Gastrocnemius medialis (tissue), 4 donors: ENCODE measurements around the gene PPP2R1B. TPM values are rescaled to one million over a fixed set of nuclear protein-coding genes. Genes with fewer than 3 reads are reported as not detected.

Experiments used
- ATAC-seq, 2 donors: fragments of 150-250 bp; one replicate each; pipeline ENCODE4 v1.9.1; 2016
- DNase-seq, 2 donors: peaks; one replicate each; pipeline ENCODE4 v3.0.0-alpha.2; 2019
- H3K27ac ChIP-seq, 4 donors: fragments of 200-600 bp; sonication (generic); 1 replicate in 1 of 4; 2 replicates in 3 of 4; pipeline ENCODE4 v1.5.1; 2016 to 2018; ENCODE audit warnings: mild to moderate bottlenecking in 2 of 4, moderate library complexity in 1 of 4
- H3K27me3 ChIP-seq, 3 donors: fragments of 200-600 bp; sonication (generic) in 2 of 3; 1 replicate in 1 of 3; 2 replicates in 2 of 3; pipeline versions ENCODE4 v1.5.1 to v1.6.0; 2016 to 2019; ENCODE audit warnings: mild to moderate bottlenecking in 1 of 3, moderate library complexity in 1 of 3
- H3K36me3 ChIP-seq, 2 donors: fragments of 200-600 bp; sonication (generic) in 1 of 2; one replicate each; pipeline ENCODE4 v1.5.1; 2017 to 2018
- H3K4me1 ChIP-seq, 2 donors: fragments of 200-600 bp; sonication (generic) in 1 of 2; one replicate each; pipeline ENCODE4 v1.5.1; 2016 to 2017; ENCODE audit warnings: mild to moderate bottlenecking in 2 of 2
- H3K4me3 ChIP-seq, 4 donors: fragments of 200-600 bp; sonication (generic) in 3 of 4; 1 replicate in 1 of 4; 2 replicates in 3 of 4; pipeline ENCODE4 v1.5.1; 2016 to 2019; ENCODE audit warnings: mild to moderate bottlenecking in 2 of 4
- H3K9me3 ChIP-seq, 3 donors: fragments of 200-600 bp; sonication (generic) in 2 of 3; 1 replicate in 1 of 3; 2 replicates in 2 of 3; pipeline ENCODE4 v1.5.1; 2016 to 2019
- CTCF ChIP-seq, 5 experiments: fragments of 450-650 bp in 3 of 5; fragments of 200-600 bp in 2 of 5; sonication (generic) in 2 of 5; IDR thresholded peaks in 4 of 5; conservative IDR thresholded peaks in 1 of 5; 1 replicate in 4 of 5; 2 replicates in 1 of 5; pipeline ENCODE4 v1.5.1; 2016 to 2019; ENCODE audit warnings: antibody characterized with exemption in 5 of 5, mild to moderate bottlenecking in 3 of 5, moderate library complexity in 3 of 5
- POLR2A ChIP-seq, 2 donors: fragments of 450-650 bp; IDR thresholded peaks; one replicate each; pipeline ENCODE4 v1.6.1; 2017; ENCODE audit warnings: antibody characterized with exemption in 2 of 2, mild to moderate bottlenecking in 2 of 2, moderate library complexity in 2 of 2
- in situ Hi-C, 4 donors: fragments of 200-750 bp; cut with MboI; loops; one replicate each; pipeline versions ENCODE4 v1.15.0 to v1.8.0; 2017; ENCODE audit warnings: low sequenced_read_pairs in 4 of 4
- intact Hi-C: fragments of 100-400 bp; cut with DNase I; formaldehyde crosslinking; loops from one replicate; pipeline ENCODE4 v1.15.1; 2023; ENCODE audit warnings: low total_unique reads
- total RNA-seq, 4 donors: library from RNA; depleted of rRNA; stranded (reverse); fragments of >200 nt; gene quantifications; one replicate each; pipeline versions ENCODE4 v1.1.0 to v1.2.3, GENCODE V29; 2016

The PPP2R1B gene
- total RNA-seq, 4 donors from 2014 or later, result 7.3 to 16.0 (median 9.4) TPM

GRCh38 chr11:111795334-111795985, 29.3 kb upstream of the PPP2R1B start:
- in situ Hi-C loops, result no loop called here
- no peak overlapping the region for H3K27ac ChIP-seq
- no peaks in the 10 kb centered on the region for H3K9me3 ChIP-seq
- DNase-seq, result no peak
- H3K36me3 ChIP-seq, result no peaks in the 10 kb centered on the region
- H3K27me3 ChIP-seq, result no peaks in the 10 kb centered on the region
- intact Hi-C loops, result no loop called here
- no peak for TF ChIP-seq CTCF (IDR thresholded peaks at IDR 0.05 in 4 of 5, conservative IDR thresholded peaks at IDR 0.05 in 1 of 5)
- no peak for TF ChIP-seq POLR2A (IDR thresholded peaks at IDR 0.05)
- H3K4me1 ChIP-seq, result peaks cover 8 to 9% of the 10 kb centered on the region in 2 donors
- ATAC-seq, result no peak
- no peak overlapping the region for H3K4me3 ChIP-seq

- H3K36me3 ChIP-seq, result no peaks in the 10 kb centered on the region
- H3K27me3 ChIP-seq, result no peaks in the 10 kb centered on the region
- ATAC-seq (peak in 1 of 2 donors; percentile 32), DNase-seq (no peak)
- intact Hi-C loops (no loop called here), in situ Hi-C loops (no loop called here)
- peaks cover 8 to 18% of the 10 kb centered on the region in 2 donors for H3K4me1 ChIP-seq
- H3K9me3 ChIP-seq, result no peaks in the 10 kb centered on the region
- no peak overlapping the region for H3K4me3 ChIP-seq
- peak overlapping the region; percentile 45 to 60 (median 52) for H3K27ac ChIP-seq
- TF ChIP-seq CTCF (IDR thresholded peaks at IDR 0.05 in 4 of 5, conservative IDR thresholded peaks at IDR 0.05 in 1 of 5) (no peak), POLR2A (IDR thresholded peaks at IDR 0.05) (no peak)
Observed at GRCh38 chr11:111793863-111794262, 27.7 kb upstream of the PPP2R1B start.

- peak overlapping the region in 1 of 4 donors; percentile 60 for H3K27ac ChIP-seq
- peaks cover 17 to 26% of the 10 kb centered on the region in 2 donors for H3K4me1 ChIP-seq
- in situ Hi-C loops (no loop called here), intact Hi-C loops (no loop called here)
- no peaks in the 10 kb centered on the region for H3K27me3 ChIP-seq
- no peak for TF ChIP-seq CTCF (IDR thresholded peaks at IDR 0.05 in 4 of 5, conservative IDR thresholded peaks at IDR 0.05 in 1 of 5)
- TF ChIP-seq POLR2A (IDR thresholded peaks at IDR 0.05), result no peak
- H3K9me3 ChIP-seq, result no peaks in the 10 kb centered on the region
- no peak overlapping the region for H3K4me3 ChIP-seq
- DNase-seq (no peak), ATAC-seq (no peak)
- H3K36me3 ChIP-seq, result no peaks in the 10 kb centered on the region
Observed at GRCh38 chr11:111792955-111793500, 26.8 kb upstream of the PPP2R1B start.

- Histone ChIP-seq H3K36me3 (no peaks in the 10 kb centered on the region), H3K27ac (no peak overlapping the region), H3K27me3 (no peaks in the 10 kb centered on the region), H3K4me3 (no peak overlapping the region), H3K9me3 (no peaks in the 10 kb centered on the region), H3K4me1 (peaks cover 21 to 31% of the 10 kb centered on the region in 2 donors)
- intact Hi-C loops (no loop called here), in situ Hi-C loops (no loop called here)
- no peak for ATAC-seq
- TF ChIP-seq CTCF (IDR thresholded peaks at IDR 0.05 in 4 of 5, conservative IDR thresholded peaks at IDR 0.05 in 1 of 5) (no peak), POLR2A (IDR thresholded peaks at IDR 0.05) (no peak)
- no peak for DNase-seq
Observed at GRCh38 chr11:111792314-111792713, 26.1 kb upstream of the PPP2R1B start.
